Measurements from ENCODE around the gene TRAF3IP1.
"Not testable (repeated sequence)": the region's sequence is repeated elsewhere in the genome, so short reads cannot be mapped to it uniquely, and the experiment has no call there.

TRAF3IP1 gene

GRCh38 chr2:238428866-238429265, 108.5 kb downstream of the TRAF3IP1 start:
- DNase-seq = no peak

GRCh38 chr2:238430781-238431180, 110.5 kb downstream of the TRAF3IP1 start:
- DNase-seq = no peak

GRCh38 chr2:238431456-238431855, 111.1 kb downstream of the TRAF3IP1 start:
- DNase-seq = no peak

GRCh38 chr2:238433300-238433915, 113.1 kb downstream of the TRAF3IP1 start:
- DNase-seq = no peak

- no peak for DNase-seq
Observed at GRCh38 chr2:238433941-238434845, 113.9 kb downstream of the TRAF3IP1 start.

GRCh38 chr2:238434846-238435751, 114.8 kb downstream of the TRAF3IP1 start:
- peak in 2 of 4 experiments; percentile 15 to 38 for DNase-seq

- DNase-seq = no peak
Observed at GRCh38 chr2:238435752-238436096, 115.4 kb downstream of the TRAF3IP1 start.

- DNase-seq = peak; percentile 72 to 92 (median 90)
Observed at GRCh38 chr2:238438856-238439849, 118.8 kb downstream of the TRAF3IP1 start.

- DNase-seq = no peak
Observed at GRCh38 chr2:238439917-238440316, 119.6 kb downstream of the TRAF3IP1 start.

- DNase-seq = no peak
Observed at GRCh38 chr2:238440331-238440730, 120.0 kb downstream of the TRAF3IP1 start.

- no peak for DNase-seq
Observed at GRCh38 chr2:238440767-238441166, 120.4 kb downstream of the TRAF3IP1 start.

- DNase-seq = no peak
Observed at GRCh38 chr2:238441262-238442114, 121.2 kb downstream of the TRAF3IP1 start.

- not testable (repeated sequence) for DNase-seq
Observed at GRCh38 chr2:238442257-238442656, 121.9 kb downstream of the TRAF3IP1 start.

GRCh38 chr2:238444242-238444641, 123.9 kb downstream of the TRAF3IP1 start:
- no peak for DNase-seq

- no peak for DNase-seq
Observed at GRCh38 chr2:238445409-238446190, 125.3 kb downstream of the TRAF3IP1 start.

- no peak for DNase-seq
Observed at GRCh38 chr2:238446371-238446770, 126.1 kb downstream of the TRAF3IP1 start.

GRCh38 chr2:238448031-238448955, 128.0 kb downstream of the TRAF3IP1 start:
- DNase-seq = no peak

- DNase-seq = no peak
Observed at GRCh38 chr2:238449241-238449640, 128.9 kb downstream of the TRAF3IP1 start.

Measured in suppressor macrophage (primary cell).